MM.1S (cell line): ENCODE measurements around the gene MARK3.

Source experiments
- EZH2 ChIP-seq: fragments of 300-600 bp; sonication (generic); optimal IDR thresholded peaks from 2 replicates; pipeline ENCODE3; 2017; ENCODE audit warnings: low read depth, mild to moderate bottlenecking, antibody characterized with exemption, low read length, mixed read lengths
- EZH2phosphoT487 ChIP-seq: fragments of 300-600 bp; sonication (generic); IDR thresholded peaks from 2 replicates; pipeline ENCODE4 v1.6.1; 2018; ENCODE audit warnings: antibody characterized with exemption, low read length
- TF ChIP-seq, protein P1 (sequence below): fragments of 300-600 bp; sonication (generic); IDR thresholded peaks from 2 replicates; pipeline ENCODE4 v1.5.1; 2016; ENCODE audit warnings: antibody characterized with exemption, low read length, mixed read lengths

DNA sequence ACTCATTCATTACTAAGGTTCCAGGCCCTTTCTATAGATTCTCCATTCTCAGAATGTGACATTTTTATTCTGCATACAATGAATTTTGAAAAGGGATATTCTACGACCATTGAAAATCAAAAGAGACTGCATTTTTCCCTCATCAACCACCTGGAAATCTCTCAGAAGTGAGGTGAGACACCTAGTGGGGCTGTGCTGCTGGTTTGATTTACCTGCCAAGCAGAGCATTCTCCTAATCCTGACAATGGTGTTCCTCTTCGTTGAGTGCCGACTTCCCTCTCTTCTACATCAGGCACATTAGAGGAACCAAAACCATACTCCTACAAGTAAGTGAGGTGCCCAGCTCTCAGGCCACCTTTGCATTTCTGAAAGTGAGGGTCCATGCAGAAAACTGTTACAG is 122.5 kb downstream of the MARK3 start:
- TF ChIP-seq EZH2phosphoT487: no peak
- TF ChIP-seq, protein P1, sequence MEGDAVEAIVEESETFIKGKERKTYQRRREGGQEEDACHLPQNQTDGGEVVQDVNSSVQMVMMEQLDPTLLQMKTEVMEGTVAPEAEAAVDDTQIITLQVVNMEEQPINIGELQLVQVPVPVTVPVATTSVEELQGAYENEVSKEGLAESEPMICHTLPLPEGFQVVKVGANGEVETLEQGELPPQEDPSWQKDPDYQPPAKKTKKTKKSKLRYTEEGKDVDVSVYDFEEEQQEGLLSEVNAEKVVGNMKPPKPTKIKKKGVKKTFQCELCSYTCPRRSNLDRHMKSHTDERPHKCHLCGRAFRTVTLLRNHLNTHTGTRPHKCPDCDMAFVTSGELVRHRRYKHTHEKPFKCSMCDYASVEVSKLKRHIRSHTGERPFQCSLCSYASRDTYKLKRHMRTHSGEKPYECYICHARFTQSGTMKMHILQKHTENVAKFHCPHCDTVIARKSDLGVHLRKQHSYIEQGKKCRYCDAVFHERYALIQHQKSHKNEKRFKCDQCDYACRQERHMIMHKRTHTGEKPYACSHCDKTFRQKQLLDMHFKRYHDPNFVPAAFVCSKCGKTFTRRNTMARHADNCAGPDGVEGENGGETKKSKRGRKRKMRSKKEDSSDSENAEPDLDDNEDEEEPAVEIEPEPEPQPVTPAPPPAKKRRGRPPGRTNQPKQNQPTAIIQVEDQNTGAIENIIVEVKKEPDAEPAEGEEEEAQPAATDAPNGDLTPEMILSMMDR: no peak
- TF ChIP-seq EZH2: no peak
